ENCODE data around the gene ANKRD33B. TPM values are rescaled to one million over a fixed set of nuclear protein-coding genes. Genes with fewer than 3 reads are reported as not detected.

Gene ANKRD33B
- total and polyA plus RNA-seq, 11 donors: 0.98 to 33.8 (median 4.9) TPM

DNA sequence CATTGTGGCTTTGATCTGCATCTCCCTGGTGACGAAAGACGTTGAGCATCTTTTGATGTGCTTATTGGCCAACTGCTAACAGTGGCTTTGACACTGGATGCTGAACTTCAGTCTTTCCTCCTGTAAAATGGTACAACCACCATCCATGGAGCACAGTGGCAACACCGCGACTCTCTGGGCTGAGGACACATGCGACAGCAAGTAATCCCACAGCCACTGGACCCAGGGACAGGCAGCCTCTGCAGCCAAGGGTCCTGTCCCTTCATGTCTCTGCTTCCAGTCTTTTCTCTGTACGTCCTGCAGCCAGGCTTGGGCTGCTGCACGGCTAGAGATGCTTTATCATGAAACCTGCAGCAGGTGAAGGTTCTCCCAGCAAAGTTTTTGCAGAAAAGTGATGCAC, 113.7 kb downstream of the ANKRD33B start:
- no peak for DNase-seq
- intact Hi-C loops (cut with DNase I): no loop called here
- Histone ChIP-seq H3K27me3 (peaks cover 0 to 7% (median 0%) of the 10 kb centered on the region in 9 donors), H3K4me3 (no peak overlapping the region), H3K27ac (no peak overlapping the region), H3K36me3 (peaks cover 0 to 47% (median 37%) of the 10 kb centered on the region in 9 donors), H3K9me3 (peaks cover 0 to 7% (median 0%) of the 10 kb centered on the region in 12 donors), H3K4me1 (peaks cover 0 to 3% (median 0%) of the 10 kb centered on the region in 12 donors)
- TF ChIP-seq POLR2A (IDR thresholded peaks at IDR 0.05): no peak
- TF ChIP-seq, protein P1, sequence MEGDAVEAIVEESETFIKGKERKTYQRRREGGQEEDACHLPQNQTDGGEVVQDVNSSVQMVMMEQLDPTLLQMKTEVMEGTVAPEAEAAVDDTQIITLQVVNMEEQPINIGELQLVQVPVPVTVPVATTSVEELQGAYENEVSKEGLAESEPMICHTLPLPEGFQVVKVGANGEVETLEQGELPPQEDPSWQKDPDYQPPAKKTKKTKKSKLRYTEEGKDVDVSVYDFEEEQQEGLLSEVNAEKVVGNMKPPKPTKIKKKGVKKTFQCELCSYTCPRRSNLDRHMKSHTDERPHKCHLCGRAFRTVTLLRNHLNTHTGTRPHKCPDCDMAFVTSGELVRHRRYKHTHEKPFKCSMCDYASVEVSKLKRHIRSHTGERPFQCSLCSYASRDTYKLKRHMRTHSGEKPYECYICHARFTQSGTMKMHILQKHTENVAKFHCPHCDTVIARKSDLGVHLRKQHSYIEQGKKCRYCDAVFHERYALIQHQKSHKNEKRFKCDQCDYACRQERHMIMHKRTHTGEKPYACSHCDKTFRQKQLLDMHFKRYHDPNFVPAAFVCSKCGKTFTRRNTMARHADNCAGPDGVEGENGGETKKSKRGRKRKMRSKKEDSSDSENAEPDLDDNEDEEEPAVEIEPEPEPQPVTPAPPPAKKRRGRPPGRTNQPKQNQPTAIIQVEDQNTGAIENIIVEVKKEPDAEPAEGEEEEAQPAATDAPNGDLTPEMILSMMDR (IDR thresholded peaks at IDR 0.05): no peak
- no peak for ATAC-seq
- 95 to 97% (median 97%) methylated on average over 7 of the region's 7 CpGs for WGBS, 4 donors

DNA sequence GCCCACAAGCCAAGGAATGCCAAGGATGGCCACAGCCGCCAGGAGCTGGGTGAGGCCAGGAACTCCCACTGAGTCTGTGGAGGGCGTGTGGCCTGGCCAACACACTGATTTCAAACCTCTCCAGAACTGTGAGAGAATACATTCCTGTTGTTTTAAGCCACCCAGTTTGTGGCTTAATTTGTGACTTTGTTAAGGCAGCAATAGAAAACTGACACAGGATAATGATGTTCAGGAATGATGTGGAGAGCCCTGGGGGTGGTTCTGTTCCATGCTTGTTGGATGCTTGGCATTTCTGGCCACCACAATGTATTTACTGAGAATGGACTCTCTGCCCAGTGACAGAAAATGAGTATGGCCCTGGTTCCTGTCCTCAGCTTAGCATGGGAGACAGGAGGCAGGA, 114.4 kb downstream of the ANKRD33B start:
- no peak overlapping the region for H3K27ac ChIP-seq
- H3K27me3 ChIP-seq: peaks cover 0 to 7% (median 0%) of the 10 kb centered on the region in 9 donors
- peaks cover 0 to 7% (median 0%) of the 10 kb centered on the region in 12 donors for H3K9me3 ChIP-seq
- WGBS, 4 donors: 98 to 100% (median 99%) methylated on average over 2 of the region's 2 CpGs
- TF ChIP-seq, protein P1 (IDR thresholded peaks at IDR 0.05): no peak
- TF ChIP-seq POLR2A (IDR thresholded peaks at IDR 0.05): no peak
- H3K4me3 ChIP-seq: no peak overlapping the region
- no peak for DNase-seq
- ATAC-seq: no peak
- intact Hi-C loops (cut with DNase I): no loop called here
- H3K4me1 ChIP-seq: peaks cover 0 to 3% (median 0%) of the 10 kb centered on the region in 12 donors
- peaks cover 0 to 54% (median 44%) of the 10 kb centered on the region in 9 donors for H3K36me3 ChIP-seq

DNA sequence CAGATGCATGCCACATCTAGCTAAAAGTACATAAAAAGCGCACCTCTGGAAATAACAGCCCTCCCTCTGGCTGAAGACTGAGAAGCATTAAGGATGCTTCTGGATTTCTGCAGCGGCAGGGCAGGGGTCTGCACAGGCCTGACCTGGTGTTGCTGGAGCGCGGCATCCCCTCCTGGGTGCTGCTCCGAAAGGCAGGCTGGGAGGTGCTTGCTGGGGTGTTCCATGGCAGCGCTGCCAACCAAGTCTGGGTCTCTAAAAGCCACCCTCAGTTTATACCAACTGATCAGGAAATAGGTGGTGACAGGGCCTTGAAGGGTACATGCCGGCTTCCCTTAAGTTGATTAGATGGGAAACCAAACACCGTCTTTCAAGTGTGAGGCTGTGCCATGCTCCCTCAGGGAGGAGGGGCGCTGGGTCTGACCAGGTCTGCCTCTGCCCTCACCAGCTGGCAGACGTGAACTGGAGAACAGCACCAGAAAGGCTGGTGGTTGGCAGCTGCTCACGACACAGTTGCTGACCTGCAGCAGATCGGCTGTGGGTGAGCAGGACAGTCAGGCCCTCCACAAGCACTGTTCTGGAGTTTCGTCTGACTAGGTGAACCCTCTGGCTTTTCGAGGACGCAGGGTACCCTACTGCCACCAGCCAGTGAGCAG, 115.6 kb downstream of the ANKRD33B start:
- H3K4me3 ChIP-seq: no peak overlapping the region
- DNase-seq (no peak), ATAC-seq (peak; percentile 55 to 75 (median 74))
- 78 to 92% (median 83%) methylated on average over 10 to 15 of the region's 15 CpGs for WGBS, 4 donors
- H3K36me3 ChIP-seq: peaks cover 0 to 55% (median 47%) of the 10 kb centered on the region in 9 donors
- TF ChIP-seq, protein P1 (IDR thresholded peaks at IDR 0.05): no peak
- no peak for TF ChIP-seq POLR2A (IDR thresholded peaks at IDR 0.05)
- H3K4me1 ChIP-seq: peaks cover 0 to 3% (median 0%) of the 10 kb centered on the region in 12 donors
- intact Hi-C loops (cut with DNase I): no loop called here
- H3K27ac ChIP-seq: no peak overlapping the region
- peaks cover 0 to 7% (median 0%) of the 10 kb centered on the region in 12 donors for H3K9me3 ChIP-seq
- peaks cover 0 to 3% (median 0%) of the 10 kb centered on the region in 9 donors for H3K27me3 ChIP-seq

DNA sequence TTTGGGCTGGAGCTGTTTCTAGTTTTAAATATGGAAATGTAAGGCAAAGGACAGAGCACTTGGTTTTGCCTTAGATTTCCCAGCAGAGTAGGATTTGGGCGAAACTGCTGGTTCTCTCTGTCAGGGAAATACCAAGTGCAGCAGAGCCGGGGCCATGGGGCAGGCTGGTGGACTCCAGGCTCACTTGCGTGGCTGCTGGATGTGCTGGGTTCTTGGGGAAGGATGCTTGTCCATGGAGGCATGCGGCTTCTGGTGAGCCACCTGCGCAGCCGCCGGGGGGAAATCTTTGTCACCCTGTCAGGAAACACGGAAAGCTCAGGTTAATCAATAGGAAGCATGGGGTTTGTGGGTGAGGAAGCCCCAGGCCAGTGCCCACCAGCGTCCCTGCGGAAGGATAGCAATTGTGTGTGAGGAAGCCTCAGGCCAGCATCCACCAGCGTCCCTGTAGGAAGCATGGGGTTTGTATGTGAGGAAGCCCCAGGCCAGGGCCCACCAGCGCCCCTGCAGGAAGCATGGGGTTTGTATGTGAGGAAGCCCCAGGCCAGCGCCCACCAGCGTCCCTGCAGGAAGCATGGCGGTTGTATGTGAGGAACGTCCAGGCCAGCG, 117.1 kb downstream of the ANKRD33B start:
- H3K9me3 ChIP-seq: peaks cover 0 to 7% (median 0%) of the 10 kb centered on the region in 12 donors
- TF ChIP-seq POLR2A (IDR thresholded peaks at IDR 0.05): no peak
- TF ChIP-seq, protein P1 (IDR thresholded peaks at IDR 0.05): no peak
- intact Hi-C loops (cut with DNase I): no loop called here
- ATAC-seq: no peak
- no peak overlapping the region for H3K4me3 ChIP-seq
- peaks cover 0 to 3% (median 0%) of the 10 kb centered on the region in 12 donors for H3K4me1 ChIP-seq
- 92 to 96% (median 95%) methylated on average over 16 to 17 of the region's 17 CpGs for WGBS, 4 donors
- DNase-seq: no peak
- H3K27me3 ChIP-seq: no peaks in the 10 kb centered on the region
- peaks cover 0 to 59% (median 47%) of the 10 kb centered on the region in 9 donors for H3K36me3 ChIP-seq
- no peak overlapping the region for H3K27ac ChIP-seq

All from heart left ventricle (tissue), 16 donors.